ENCODE measurements around the gene UPK1A.
"Not testable (repeated sequence)": the region's sequence is repeated elsewhere in the genome, so short reads cannot be mapped to it uniquely, and the experiment has no call there.

Gene UPK1A

GRCh38 chr19:35644987-35645679 is 21.2 kb upstream of the UPK1A start:
- DNase-seq (ENCODE audit: low read depth), result peak; percentile 51

GRCh38 chr19:35645680-35646511 is 20.4 kb upstream of the UPK1A start:
- DNase-seq (ENCODE audit: low read depth), result no peak

DNA sequence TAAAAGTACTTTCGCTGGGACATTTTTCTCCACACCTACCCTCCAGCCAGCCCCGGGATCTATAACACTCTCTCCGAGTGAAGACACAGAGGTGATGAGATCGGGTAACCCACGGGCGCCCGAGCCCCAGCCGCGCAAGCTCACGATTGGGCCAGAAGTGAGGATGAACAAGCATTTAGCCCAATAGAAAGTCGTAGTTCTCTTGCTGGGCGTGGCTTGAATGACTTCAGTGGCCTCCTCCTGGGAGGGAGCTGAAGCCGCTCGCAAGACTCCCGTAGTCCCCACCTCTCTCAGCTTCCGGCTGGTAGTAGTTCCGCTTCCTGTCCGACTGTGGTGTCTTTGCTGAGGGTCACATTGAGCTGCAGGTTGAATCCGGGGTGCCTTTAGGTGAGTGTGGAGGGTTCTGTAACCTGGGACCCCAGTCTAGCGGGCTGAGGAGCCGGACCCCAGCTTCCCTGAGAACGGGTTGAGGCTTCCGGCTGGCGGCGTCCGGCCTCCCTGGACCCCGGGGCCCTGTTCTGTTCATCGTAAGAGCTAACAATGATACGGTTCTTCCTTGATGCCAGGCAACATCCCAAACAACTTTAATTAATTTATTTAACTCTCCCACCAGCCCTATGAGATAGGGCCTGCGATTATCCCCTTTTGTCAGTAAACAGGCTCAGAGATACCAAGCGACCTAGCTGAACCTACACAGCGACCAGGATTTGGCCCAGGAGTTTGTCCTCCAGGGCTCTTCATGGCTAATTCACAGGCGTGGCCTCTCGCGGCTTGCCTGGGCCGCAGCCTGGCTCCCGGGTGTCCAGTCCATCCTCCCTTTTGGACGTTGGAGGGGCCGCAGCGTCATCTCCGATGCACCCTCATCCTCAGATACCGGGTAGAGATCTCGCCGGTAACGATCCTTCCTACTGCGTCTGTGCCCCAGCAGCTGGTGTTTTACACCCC is 18.0 kb upstream of the UPK1A start, which contains the start of gene COX6B1:
TSS of gene COX6B1 (plus strand) at position 307 of the 945 bp plus-strand sequence. CDS start 2,921 bp downstream, outside the sequence.
- peak; percentile 87 for DNase-seq (ENCODE audit: low read depth)

DNA sequence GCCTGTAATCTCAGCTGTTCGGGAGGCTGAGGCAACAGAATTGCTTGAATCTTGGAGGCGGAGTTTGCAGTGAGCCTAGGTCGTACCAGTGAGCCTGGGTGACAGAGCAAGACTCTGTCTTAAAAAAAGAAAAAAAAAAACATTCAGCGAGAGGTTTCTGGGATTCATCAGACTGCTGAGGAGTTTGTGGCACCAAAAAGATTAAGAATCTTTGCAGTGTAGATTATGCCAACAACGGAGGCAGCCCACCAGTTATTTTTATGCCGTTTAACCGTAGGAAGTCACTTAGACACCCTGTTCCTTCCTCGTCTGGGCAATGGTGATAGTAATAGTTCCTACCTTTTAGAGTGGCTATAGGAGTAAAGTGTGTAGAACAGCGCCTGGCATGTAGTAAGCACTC is 15.7 kb upstream of the UPK1A start:
- no peak for DNase-seq (ENCODE audit: low read depth)

GRCh38 chr19:35654828-35655227 is 11.5 kb upstream of the UPK1A start:
- not testable (repeated sequence) for DNase-seq (ENCODE audit: low read depth)

DNA sequence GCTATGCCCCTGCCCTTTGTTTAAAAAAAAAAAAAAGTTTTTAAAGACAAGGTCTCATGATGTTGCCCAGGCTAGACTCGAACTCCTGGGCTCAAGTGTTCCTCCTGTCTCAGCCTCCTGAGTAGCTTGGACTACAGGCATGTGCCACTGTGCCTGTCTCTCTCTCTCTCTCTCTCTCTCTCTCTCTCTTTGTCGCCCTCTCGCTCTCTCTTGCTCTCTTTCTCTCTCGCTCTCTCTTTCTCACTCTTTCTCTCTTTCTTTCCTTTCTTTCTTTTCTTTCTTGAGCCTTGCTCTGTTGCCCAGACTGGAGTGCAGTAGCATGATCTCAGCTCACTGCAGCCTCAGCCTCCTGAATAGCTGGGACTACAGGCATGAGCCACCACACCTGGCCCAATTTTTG is 10.7 kb upstream of the UPK1A start:
- DNase-seq (ENCODE audit: low read depth), result no peak

- no peak for DNase-seq (ENCODE audit: low read depth)
Measured at GRCh38 chr19:35656700-35657099, 9.6 kb upstream of the UPK1A start.

DNA sequence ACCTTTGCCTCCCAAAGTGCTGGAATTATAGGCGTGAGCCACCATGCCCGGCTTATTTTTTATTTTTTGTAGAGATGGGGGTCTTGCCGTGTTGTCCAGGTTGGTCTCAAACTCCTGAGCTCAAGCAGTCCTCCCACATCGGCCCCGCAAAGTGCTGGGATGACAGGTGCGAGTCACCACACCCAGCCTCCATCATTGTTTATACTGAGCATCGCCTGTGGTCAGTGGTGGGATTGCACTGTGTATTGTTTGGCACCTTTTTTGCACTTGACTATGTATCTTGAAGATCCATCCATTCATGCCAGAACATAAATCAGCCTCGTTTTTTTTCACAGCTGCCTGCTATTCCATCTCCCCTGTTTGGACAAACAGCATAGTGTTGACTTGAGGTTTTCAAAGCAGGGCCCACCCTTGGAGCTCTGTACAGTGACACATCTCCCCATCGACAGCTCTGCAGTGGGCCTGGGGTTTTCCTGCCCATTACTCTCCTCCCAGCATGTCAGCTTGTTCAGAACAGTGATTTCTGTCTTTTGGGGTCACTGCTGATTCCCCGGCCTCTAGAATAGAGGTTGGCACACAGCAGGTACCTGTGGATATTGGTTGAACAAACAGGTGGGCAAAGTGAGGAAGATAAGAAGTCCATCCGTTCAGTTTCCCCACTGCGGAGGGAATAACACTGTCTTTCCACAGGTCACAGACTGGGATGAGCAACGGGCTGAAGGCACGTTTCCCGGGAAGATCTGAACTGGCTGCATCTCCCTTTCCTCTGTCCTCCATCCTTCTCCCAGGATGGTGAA is 8.2 kb upstream of the UPK1A start:
- no peak for DNase-seq (ENCODE audit: low read depth)

GRCh38 chr19:35661995-35662340 is 4.3 kb upstream of the UPK1A start:
- no peak for DNase-seq (ENCODE audit: low read depth)

GRCh38 chr19:35663981-35664380 is 2.3 kb upstream of the UPK1A start:
- no peak for DNase-seq (ENCODE audit: low read depth)

GRCh38 chr19:35665157-35665556 is 1.2 kb upstream of the UPK1A start:
- DNase-seq (ENCODE audit: low read depth), result no peak

- DNase-seq (ENCODE audit: low read depth), result no peak
Measured at GRCh38 chr19:35665604-35666003, 713 bp upstream of the UPK1A start.

GRCh38 chr19:35669566-35669965 is 3.2 kb downstream of the UPK1A start:
- no peak for DNase-seq (ENCODE audit: low read depth)

DNA sequence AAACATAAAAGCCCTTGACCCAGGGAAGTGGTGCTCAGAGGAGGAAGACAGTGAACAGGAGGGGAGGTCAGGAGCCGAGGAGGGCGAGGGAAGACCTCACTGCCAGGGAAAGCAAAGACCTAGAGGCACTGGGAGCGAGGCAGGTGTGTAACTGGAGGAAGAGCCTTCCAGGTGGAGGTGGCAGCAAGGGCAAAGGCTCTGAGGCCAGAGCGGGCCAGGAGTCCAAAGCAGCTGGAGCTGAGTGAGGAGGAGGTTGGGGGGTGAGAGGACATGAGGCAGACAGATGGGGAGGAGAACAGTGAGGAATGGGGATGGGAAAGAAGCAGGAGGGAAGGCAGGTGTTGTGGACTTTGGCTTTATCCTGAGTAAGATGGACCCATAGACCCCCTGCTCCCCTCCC is 3.7 kb downstream of the UPK1A start:
- no peak for DNase-seq (ENCODE audit: low read depth)

GRCh38 chr19:35670686-35671085 is 4.4 kb downstream of the UPK1A start:
- no peak for DNase-seq (ENCODE audit: low read depth)

DNA sequence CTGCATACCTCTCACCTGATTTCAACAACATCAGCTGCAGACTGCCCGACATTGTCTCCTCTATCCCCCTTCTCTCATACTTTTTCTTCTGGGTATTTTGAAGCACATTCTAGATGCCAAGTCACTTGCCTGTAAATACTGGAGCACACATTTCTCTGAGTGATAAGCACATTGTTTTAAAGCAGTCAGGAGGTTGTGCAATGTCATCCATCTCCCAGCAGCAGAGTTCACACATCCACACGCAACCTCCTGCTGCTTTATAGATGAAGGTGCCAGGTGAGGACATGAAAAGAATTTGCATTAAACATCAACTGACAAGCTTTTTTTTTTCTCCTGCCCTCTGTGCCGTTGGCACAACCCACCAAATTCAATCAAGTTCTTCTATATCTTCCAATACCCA is 5.5 kb downstream of the UPK1A start:
- no peak for DNase-seq (ENCODE audit: low read depth)

- DNase-seq (ENCODE audit: low read depth), result peak; percentile 6
Measured at GRCh38 chr19:35673121-35673804, 6.9 kb downstream of the UPK1A start.

GRCh38 chr19:35675589-35676140 is 9.3 kb downstream of the UPK1A start:
- no peak for DNase-seq (ENCODE audit: low read depth)

- no peak for DNase-seq (ENCODE audit: low read depth)
Measured at GRCh38 chr19:35689836-35690235, 23.5 kb downstream of the UPK1A start.

- DNase-seq (ENCODE audit: low read depth), result not testable (repeated sequence)
Measured at GRCh38 chr19:35691106-35691505, 24.8 kb downstream of the UPK1A start.

GRCh38 chr19:35692010-35692409 is 25.7 kb downstream of the UPK1A start:
- no peak for DNase-seq (ENCODE audit: low read depth)

Measured in stimulated activated CD8-positive, alpha-beta memory T cell treated with anti-CD3 and anti-CD28 coated beads, Interleukin-12 subunit alpha, Interleukin-12 subunit beta, amount 100 ng/mL, for 1 hour (primary cell).